GM04503 (cell line): ENCODE measurements around the gene RBMS2.
"Not testable (repeated sequence)": the region's sequence is repeated elsewhere in the genome, so short reads cannot be mapped to it uniquely, and the experiment has no call there.

ENCODE experiments used
- DNase-seq: peaks from one replicate; pipeline ENCODE4 v3.0.0-alpha.2; 2012; ENCODE audit warnings: low read depth

Gene RBMS2, protein sequence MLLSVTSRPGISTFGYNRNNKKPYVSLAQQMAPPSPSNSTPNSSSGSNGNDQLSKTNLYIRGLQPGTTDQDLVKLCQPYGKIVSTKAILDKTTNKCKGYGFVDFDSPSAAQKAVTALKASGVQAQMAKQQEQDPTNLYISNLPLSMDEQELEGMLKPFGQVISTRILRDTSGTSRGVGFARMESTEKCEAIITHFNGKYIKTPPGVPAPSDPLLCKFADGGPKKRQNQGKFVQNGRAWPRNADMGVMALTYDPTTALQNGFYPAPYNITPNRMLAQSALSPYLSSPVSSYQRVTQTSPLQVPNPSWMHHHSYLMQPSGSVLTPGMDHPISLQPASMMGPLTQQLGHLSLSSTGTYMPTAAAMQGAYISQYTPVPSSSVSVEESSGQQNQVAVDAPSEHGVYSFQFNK

DNA sequence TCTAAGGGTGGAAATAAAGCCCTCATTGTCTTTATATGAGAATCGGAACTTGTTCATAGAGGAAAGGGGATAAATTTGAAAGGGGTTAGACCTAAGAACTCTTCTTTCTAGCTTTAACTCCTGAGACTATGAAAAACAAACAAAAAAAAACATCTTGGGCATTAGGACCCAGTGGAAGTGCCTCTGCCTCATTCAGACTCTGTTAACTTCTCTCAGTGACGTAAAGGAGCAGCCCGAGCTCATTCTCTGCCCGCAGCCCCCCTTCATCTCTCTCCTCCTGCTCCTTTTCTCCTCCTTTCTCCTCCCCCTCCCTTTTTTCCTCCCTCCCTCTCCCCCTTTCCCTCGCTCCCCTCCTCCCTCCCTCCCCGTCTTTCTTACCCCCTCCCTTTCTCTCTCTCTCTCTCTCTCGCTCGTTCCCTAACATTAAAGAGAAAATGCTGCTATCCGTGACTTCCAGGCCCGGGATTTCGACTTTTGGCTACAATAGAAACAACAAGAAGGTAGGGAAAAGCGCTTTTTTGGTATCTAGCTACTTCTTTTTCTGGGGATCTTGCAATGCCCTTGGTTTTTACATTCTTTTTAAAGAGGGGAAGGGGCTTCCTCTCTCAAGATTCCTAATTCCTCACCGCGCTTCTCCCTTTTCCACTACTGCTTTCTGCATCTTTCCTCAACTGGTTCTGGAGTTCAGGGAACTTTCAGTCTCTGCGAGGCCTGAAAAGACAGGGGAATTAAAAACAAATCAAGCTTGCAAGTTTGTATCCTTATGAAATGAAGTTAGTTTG, at the start of gene RBMS2:
Gene RBMS2, plus strand, starts transcription at position 231 of the 782 bp plus-strand sequence. Its CDS starts 204 bp downstream, at position 435.
- DNase-seq: peak; percentile 65

DNA sequence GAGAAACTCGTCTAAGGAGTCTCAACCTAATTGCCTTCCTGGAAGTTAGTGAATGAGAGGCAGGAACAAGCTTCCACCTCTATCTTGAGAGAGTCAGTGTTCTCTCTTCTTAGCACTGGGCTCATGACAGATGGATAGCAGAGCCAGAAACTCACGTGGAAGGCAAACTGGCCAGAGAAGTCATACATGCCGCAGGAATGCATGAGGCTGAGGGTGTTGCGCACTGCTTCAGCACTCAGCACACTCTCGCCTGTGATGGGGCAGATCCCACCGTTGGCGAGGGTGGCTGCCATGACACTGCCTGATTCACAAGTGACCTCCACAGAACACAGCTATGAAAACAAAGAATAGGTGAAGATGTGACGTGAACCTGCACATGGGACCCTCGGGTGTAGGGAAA, 47.2 kb upstream of the RBMS2 start:
- no peak for DNase-seq

DNA sequence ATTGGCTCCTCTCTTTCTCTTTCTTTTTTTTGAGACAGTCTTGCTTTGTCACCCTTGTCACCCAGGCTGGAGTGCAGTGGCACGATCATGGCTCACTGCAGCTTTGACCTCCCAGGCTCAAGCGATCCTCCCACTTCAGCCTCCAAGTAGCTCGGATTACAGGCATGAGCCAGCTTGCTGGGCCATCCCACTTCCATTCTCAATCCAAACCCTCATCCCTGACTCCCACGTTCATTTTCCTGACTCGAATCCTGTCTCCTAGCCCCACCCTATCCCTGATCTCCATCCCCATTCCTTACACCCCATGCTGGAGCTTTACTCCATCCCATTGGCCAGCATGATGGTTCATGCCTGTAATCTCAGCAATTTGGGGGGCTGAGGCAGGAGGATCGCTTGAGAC, 45.5 kb upstream of the RBMS2 start:
- DNase-seq: no peak

DNA sequence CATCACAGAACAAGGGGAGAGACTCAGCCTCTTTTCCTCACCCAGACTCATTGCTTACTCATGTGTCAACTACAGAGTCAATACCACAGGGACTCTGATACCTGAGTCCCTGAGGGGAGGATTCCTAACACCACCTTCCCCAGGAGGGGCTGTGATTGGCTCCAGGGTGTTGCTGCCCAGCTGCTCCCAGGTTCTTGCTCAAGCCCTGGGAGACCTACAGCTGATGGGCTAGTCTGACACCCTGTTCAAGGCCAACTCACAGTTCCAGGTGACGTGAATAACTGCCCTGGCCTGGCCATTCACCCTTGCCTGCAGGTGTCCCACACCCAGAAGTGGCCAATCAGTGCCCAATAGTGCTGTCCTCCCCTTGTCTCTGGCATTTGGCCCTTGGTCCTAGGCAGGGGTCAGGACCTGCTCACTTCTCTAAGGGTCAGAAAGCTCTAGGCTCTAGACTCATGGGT, 44.6 kb upstream of the RBMS2 start:
- DNase-seq: no peak

DNA sequence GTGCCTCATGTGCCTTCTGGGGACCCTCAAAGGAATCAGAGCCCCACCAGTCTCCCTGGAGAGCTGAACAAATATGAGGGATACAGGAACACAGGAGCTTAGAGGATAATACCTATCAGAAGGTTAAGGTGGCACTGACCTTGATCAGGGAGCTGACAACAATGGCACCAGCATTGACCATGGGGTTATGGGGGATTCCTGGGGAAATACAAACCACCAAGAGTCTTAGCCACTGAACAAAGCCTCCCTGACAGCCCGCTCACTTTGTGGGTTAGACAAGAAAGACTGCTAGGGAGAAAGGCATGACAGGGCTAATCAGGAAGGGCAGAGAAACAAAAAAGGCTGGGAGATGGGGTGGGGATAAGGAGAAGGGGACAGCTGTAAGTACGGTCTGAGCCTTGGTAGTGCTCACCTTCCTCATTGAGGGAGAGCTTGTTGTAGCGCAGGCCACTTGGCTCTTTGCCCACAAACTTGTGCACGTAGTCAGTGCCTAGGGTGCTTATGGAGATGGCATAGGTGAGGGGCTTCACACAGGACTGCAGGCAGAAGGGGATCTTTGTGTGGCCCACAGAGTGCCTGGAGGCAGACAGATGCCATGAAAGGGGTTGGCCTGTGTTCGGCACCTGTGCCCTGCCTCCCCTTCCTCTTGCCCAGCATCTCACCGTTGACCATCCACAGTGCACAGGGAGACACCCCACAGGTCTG, 43.9 kb upstream of the RBMS2 start:
- no peak for DNase-seq

DNA sequence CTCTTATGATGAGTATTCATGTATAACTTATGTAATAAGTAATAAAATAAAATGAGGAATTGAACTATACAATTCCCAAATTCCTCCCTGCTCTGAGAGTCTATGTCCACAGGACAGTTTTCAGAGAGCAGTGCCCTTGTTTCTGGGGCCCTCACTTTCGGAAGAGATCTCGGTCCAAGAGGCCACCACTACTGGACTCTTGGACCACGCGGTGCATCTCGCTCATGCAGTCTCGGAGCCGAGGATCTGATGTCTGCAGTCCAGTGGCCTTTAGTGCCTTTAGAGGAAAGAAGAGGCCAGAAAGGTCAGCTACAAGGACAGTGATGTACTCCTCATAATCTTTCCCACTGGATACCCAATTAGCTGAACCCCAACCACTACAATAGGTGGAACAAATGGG, 42.0 kb upstream of the RBMS2 start:
- no peak for DNase-seq

DNA sequence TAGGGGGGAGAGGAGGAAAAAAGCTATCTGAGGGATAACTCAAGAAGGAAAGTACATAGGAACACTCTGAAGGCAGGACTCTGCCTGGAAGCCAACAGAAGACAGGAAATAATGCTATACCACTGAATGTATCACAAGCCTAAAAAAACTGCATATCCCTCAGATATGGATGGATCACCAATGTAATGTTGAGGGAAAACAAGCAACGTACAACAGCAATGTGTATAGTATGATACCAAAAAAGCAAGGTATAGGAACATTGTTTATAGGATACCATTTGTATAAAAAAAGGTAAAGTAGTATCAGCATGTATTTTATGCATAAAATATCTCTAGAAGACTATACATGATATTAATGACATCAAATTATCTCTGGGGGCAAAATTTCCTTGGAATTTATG, 37.1 kb upstream of the RBMS2 start:
- no peak for DNase-seq

DNA sequence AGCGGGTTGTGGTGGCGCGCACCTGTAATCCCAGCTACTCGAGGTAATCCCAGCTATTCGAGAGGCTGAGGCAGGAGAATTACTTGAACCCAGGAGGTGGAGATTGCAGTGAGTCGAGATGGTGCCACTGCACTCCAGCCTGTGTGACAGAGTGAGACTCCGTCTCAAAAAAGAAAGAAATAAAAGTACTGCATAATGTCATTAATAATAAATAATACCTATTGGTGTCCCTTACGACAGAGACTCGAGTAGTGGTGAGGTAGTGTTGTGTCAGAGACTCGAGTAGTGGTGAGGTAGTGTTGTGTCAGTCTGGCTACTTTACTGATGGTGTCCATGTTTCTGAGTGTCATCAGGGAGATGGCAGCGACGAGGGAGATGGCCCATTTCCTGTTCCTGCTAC, 34.9 kb upstream of the RBMS2 start:
- no peak for DNase-seq

DNA sequence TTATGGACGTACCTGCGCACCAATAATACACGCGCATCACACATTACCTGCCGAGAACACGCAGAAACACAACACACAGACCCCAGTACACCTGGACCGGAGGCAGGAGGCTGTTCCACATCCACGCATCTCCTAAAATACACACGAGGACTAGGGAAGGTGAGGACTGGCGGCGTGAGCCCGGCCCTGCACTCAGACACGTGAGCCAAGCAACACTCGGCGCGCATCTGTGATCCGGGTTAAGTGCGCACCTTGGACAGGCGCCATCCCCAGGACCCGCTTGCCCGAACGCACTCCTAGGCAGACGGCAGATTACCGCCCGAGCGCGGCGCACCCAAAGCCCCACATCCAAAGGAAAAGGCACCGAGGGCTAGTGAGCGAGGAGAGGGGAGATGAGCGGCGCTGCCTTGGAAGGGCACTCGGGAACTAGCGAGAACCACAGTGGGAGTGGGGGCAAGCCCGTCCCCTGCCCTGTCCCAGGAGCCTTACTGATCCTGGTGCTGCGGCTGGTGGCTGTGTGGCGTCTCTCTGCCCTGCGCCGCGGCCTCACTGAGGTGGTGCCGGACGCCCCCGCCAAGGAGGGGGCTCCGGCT, 34.1 kb upstream of the RBMS2 start:
- no peak for DNase-seq

DNA sequence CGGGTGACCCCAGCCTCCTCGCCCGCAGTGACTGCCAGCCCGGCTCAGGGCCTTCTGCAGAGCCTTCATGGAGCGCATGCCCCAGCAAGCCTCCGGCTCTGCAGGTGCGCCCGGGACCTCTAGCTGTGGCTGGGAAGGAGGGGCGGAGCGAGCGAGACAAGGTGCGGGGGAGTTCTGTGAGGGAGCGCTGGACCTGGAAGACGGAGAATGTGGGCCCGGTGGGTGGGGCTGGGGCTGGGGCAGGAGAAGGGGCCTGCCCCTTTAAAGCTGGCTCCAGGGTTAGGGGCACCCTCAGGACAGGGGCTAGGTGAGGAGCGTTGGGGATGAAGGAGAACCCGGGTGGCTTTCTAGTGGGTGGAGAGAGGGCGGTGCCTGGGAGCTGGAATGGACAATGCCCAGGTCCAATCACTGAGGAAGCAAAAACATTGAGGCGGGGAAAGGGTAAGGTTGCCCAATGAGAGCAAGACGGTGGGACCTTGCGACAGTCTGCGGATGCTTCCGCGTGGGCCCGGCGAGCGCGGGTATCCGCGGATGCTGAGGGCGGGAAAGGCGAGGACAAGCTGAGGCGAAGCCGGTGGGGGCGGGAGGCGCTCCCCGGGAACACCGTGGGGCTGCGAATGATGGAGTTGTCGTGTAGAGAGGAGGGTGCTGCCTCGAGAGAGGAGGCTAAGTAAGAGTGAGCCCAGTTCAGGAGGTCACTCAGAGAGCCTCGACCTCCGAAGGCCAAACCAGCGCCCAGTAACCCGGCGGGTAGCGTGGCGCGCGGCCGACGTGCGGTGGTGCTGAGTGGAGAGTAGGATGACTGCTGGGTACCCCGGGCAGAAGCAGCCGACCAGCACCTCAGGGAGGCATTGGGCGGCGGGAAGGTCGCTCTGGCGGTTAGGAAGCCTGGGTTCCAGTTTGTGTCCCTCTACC, 33.3 kb upstream of the RBMS2 start, which contains the start of gene GLS2:
Gene GLS2, minus strand, starts transcription at position 121 of the 915 bp plus-strand sequence. Its CDS starts 43 bp downstream, at position 78.
- peak; percentile 28 for DNase-seq

DNA sequence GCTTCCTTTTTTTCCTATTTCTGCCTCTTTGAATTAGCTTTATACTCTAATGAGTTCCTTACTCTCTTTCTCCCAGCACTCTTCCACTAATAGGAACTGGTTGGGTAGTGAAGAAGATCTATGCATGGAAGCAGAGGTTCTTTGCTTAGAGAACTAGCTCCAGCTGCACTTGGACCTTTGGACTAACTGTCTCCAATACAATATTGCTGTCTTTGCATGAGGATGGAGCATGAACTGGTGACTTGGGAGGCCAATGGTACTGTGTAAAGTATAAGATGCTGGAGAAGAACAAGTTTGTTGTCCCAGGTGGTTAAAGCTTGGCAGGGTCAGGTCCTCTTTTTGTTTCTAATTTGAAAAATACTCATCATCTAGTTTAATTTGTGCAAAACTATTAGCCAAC, 31.3 kb upstream of the RBMS2 start:
- no peak for DNase-seq

DNA sequence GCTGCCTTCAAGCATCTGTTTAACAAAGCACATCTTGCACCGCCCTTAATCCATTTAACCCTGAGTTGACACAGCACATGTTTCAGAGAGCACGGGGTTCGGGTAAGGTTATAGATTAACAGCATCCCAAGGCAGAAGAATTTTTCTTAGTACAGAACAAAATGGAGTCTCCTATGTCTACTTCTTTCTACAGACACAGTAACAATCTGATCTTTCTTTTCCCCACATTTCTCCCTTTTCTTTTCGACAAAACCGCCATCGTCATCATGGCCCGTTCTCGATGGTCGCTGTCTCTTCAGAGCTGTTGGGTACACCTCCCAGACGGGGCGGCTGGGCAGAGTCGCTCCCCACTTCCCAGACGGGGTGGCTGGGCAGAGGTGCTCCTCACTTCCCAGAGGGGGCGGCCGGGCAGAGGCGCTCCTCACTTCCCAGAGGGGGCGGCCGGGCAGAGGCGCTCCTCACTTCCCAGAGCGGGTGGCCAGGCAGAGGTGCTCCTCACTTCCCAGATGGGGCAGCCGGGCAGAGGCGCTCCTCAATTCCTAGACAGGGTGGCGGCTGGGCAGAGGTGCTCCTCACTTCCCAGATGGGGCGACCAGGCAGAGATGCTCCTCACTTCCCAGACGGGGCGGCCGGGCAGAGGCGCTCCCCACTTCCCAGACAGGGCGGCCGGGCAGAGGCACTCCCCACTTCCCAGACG, 28.1 kb upstream of the RBMS2 start:
- DNase-seq: not testable (repeated sequence)

DNA sequence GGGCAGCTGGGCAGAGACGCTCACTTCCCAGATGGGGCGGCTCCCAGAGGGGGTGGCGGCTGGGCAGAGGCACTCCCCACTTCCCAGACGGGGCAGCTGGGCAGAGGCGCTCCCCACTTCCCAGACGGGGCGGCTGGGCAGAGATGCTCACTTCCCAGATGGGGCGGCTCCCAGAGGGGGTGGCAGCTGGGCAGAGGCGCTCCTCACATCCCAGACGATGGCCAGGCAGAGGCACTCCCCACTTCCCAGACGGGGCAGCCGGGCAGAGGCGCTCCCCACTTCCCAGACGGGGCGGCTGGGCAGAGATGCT, 27.6 kb upstream of the RBMS2 start:
- DNase-seq: not testable (repeated sequence)

DNA sequence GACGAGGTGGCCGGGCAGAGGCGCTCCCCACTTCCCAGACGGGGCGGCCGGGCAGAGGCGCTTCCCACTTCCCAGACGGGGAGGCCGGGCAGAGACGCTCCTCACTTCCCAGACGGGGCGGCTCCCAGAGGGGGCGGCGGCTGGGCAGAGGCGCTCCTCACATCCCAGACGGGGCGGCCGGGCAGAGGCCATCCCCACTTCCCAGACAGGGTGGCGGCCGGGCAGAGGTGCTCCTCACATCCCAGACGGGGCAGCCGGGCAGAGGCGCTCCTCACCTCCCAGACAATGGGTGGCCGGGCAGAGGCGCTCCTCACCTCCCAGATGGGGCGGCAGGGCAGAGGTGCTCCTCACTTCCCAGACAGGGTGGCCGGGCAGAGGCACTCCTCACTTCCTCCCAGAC, 27.1 kb upstream of the RBMS2 start:
- DNase-seq: not testable (repeated sequence)

DNA sequence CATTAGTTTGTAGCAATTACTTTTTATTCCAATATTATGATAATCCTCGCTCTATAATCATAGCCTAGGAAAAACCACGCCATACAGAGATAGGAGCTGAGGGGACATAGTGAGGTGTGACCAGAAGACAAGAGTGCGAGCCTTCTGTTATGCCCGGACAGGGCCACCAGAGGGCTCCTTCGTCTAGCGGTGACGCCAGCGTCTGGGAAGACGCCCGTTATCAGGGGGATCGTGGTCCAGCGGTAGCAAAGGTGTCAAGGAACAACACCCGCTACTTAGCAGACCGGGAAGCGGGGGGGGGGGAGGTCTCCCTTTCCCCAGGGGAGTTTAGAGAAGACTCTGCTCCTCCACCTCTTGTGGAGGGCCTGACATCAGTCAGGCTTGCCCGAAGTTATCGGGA, 24.9 kb upstream of the RBMS2 start:
- not testable (repeated sequence) for DNase-seq

DNA sequence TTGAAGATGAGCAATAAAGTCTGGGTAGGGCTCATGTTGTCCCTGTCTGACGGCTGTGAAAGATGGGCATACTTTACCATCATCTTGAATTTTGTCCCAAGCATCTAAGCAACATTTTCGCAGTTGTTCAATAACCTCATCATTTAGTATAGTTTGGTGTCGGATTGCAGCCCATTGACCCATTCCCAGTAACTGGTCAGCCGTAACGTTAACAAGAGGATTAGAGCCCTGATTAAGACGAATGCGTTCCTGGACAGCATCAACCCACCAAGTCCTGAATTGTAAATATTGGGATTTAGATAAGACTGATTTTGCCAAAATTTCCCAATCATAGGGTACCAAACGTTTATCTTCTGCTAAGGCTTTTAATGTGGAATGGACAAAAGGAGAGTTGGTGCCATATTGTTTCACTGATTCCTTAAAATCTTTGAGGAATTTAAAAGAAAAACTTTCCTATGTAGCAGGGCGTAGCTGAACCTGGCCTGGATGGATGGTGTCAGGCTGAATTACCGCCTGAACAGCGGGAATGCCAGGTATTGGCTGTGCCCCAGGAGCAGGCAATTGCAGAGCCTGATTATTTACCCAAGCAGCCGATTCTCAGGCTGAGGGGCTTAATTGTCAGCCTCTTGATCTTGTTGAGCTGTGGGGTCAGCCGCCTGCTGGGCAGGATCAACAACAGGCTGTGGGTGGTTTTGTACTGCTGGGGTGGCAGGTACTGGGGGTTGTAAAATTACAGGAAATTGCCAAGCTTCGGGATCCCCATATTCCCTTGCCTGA, 23.3 kb upstream of the RBMS2 start:
- DNase-seq: not testable (repeated sequence)

DNA sequence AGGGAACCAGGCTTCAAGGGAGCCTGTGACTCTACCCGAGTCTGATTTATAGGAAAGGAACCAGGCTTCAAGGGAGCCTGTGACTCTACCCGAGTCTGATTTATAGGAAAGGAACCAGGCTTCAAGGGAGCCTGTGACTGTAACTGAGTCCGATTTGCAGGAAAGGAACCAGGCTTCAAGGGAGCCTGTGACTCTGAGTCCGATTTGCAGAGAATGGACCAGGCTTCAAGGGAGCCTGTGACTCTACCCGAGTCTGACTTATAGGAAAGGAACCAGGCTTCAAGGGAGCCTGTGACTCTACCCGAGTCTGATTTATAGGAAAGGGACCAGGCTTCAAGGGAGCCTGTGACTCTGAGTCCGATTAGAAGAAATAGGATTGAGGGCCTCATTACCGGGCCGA, 22.2 kb upstream of the RBMS2 start:
- not testable (repeated sequence) for DNase-seq

DNA sequence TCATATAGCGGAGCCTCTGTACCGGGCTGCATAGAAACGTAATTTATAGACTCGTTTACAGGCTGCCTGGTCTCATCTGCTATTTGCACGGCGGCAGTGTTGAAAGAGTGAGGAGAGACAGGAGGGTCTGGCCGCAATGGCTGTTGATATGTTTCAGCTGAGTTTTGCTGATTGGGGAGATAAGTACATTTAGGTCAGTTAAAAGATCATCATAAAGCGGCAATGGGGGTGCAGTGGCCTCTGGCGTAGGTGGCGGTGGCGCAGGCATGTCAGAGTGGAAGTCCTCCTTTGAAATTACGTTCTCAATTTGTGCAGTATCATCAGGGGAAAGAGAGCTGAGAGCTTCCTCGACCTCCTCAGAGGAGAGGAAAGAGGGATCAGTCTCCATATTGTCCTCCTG, 21.7 kb upstream of the RBMS2 start:
- DNase-seq: not testable (repeated sequence)

DNA sequence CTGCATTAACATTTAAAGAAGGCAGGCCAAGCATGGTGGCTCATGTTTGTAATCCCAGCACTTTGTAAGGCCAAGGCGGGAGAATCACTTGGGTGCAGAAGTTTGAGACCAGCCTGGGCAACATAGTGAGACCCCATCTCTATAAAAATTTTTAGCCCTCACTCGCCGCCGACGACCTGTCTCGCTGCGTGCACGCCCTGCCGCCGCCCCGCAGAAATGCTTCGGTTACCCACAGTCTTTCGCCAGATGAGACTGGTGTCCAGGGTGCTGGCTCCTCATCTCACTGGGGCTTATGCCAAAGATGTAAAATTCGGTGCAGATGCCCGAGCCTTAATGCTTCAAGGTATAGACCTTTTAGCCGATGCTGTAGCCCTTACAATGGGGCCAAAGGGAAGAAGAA, 10.8 kb upstream of the RBMS2 start:
- DNase-seq: no peak

DNA sequence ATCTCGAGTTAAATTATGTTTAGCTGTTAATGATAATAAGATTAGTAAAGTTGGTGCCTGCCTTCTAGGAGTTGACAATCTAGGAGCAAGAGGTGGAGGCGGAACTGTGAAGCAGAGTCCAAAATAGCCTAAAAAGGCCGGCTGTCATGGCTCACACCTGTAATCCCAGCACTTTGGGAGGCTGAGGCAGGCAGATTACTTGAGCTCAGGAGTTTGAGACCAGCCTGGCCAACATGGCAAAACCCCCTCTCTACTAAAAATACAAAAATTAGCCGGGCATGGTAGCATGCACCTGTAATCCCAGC, 7.7 kb upstream of the RBMS2 start:
- not testable (repeated sequence) for DNase-seq
